Activated naive CD4-positive, alpha-beta T cell treated with anti-CD3 and anti-CD28 coated beads, Interleukin-2, amount 50 U/mL, for 72 hours (primary cell): ENCODE measurements around the gene CEP41. TPM values are rescaled to one million over a fixed set of nuclear protein-coding genes. Genes with fewer than 3 reads are reported as not detected.

Source experiments
- total RNA-seq, 2 donors: library from RNA; stranded (reverse); gene quantifications; one replicate each; pipeline ENCODE4 v1.2.3, GENCODE V29; 2022

Gene CEP41
- total RNA-seq, 2 donors from 2014 or later = 12.6 to 15.1 TPM

Other genes with a start within 250 kb of the CEP41 start
- gene TMEM209, start 235.6 kb downstream of the CEP41 start, total RNA-seq = 10 to 100 TPM; 36.8 to 45.9 TPM
- not detected for gene SSMEM1, start 233.2 kb downstream of the CEP41 start, total RNA-seq
- gene CPA2, start 174.2 kb downstream of the CEP41 start, total RNA-seq = under 1 TPM in 1 of 2 donors, not detected in 1; 0.23 TPM
- gene CPA4, start 147.9 kb downstream of the CEP41 start, total RNA-seq = not detected
- gene CPA5, start 96.2 kb downstream of the CEP41 start, total RNA-seq = 1 to 10 TPM; 1.7 to 9.9 TPM
- not detected for gene CPA1, start 60.5 kb downstream of the CEP41 start, total RNA-seq
- 1 to 10 TPM; 1.9 to 2.5 TPM for gene MEST, start 51.1 kb upstream of the CEP41 start, total RNA-seq
- 10 to 100 TPM; 28.0 to 55.0 TPM for gene COPG2, start 227.7 kb upstream of the CEP41 start, total RNA-seq
- gene TSGA13, start 245.5 kb upstream of the CEP41 start, total RNA-seq = not detected